IMR-90 (cell line): Measurements from ENCODE around the gene COX8A. TPM values are rescaled to one million over a fixed set of nuclear protein-coding genes. Genes with fewer than 3 reads are reported as not detected.

ENCODE experiments used
- CEBPB ChIP-seq: IDR thresholded peaks from 2 replicates; pipeline ENCODE4 v1.6.1; 2012; ENCODE audit warnings: low read depth, low read length, improper control_type of control experiment
- CHD1 ChIP-seq: IDR thresholded peaks from 2 replicates; pipeline ENCODE4 v1.6.1; 2012; ENCODE audit warnings: low read depth, low read length, improper control_type of control experiment
- ELK1 ChIP-seq: fragments of 150-350 bp; IDR thresholded peaks from 2 replicates; pipeline ENCODE4 v1.6.1; 2016; ENCODE audit warnings: low read depth, mild to moderate bottlenecking, low read length, moderate library complexity, borderline replicate concordance
- SMC3 ChIP-seq: fragments of 150-350 bp; IDR thresholded peaks from 2 replicates; pipeline ENCODE4 v1.6.1; 2016; ENCODE audit warnings: low read depth, mild to moderate bottlenecking, antibody characterized with exemption, low read length, moderate library complexity
- polyA plus RNA-seq, 3 experiments: library from polyadenylated mRNA; depleted of rRNA; stranded (reverse); fragments of >200 nt; gene quantifications; 2 replicates each; pipeline ENCODE4 v1.2.3, GENCODE V29; 2012; ENCODE audit warnings: low replicate concordance in 1 of 3
- total RNA-seq: library from RNA; depleted of rRNA; stranded (reverse); fragments of >200 nt; gene quantifications from 2 replicates; pipeline ENCODE4 v1.2.3, GENCODE V29; 2012
- TF ChIP-seq, protein P1 (sequence below): fragments of 150-350 bp; IDR thresholded peaks from 2 replicates; pipeline ENCODE4 v1.6.1; 2017; ENCODE audit warnings: mild to moderate bottlenecking, antibody characterized with exemption, low read length, low read depth

COX8A gene
- total and polyA plus RNA-seq, 2 of the 4 experiments (the other 2 are of a cell fraction): 250 to 598 TPM

DNA sequence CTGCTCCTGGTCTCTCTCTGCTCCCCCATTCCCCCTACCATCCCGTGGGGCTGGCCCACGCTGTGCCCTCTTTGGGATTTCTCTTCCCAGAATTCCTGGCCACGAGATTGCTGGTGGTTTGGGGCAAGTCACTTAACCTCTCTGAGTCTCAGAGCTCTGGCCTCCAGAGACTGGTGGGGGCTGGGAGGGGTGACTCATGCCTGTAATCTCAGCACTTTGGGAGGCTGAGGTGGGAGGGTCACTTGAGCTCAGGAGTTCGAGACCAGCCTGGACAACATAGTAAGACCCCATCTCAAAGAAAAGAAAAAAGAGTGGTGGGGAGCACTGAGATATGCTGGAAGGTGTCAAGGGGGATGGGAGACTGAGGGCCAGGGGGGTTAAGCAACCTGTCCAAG lies 30.2 kb downstream of the COX8A start (continued):
- TF ChIP-seq ELK1 (no peak), SMC3 (no peak), CEBPB (no peak), CHD1 (no peak)
- TF ChIP-seq, protein P1, sequence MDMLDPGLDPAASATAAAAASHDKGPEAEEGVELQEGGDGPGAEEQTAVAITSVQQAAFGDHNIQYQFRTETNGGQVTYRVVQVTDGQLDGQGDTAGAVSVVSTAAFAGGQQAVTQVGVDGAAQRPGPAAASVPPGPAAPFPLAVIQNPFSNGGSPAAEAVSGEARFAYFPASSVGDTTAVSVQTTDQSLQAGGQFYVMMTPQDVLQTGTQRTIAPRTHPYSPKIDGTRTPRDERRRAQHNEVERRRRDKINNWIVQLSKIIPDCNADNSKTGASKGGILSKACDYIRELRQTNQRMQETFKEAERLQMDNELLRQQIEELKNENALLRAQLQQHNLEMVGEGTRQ: no peak
